CD4-positive, alpha-beta T cell (primary cell): ENCODE data around the gene PHETA1. TPM values are rescaled to one million over a fixed set of nuclear protein-coding genes. Genes with fewer than 3 reads are reported as not detected.

Source experiments
- ATAC-seq: fragments of 200-7000 bp; cut with Tn5 transposase; one replicate; pipeline ENCODE4 v1.10.0; 2022; ENCODE audit warnings: mild to moderate bottlenecking; ENCODE audit not compliant: poor library complexity
- CTCF ChIA-PET: fragments of 350-600 bp; sonication (Branson Sonifier 250); formaldehyde crosslinking; loops from one replicate; lab custom pipeline; 2021; ENCODE audit warnings: antibody characterized with exemption, inconsistent platforms; lab: Charles Lee
- POLR2A ChIA-PET: fragments of 350-600 bp; sonication (Branson Sonifier 250); formaldehyde crosslinking; loops from one replicate; lab custom pipeline; 2021; ENCODE audit warnings: antibody characterized with exemption, inconsistent platforms; lab: Charles Lee
- DNase-seq, 14 experiments: peaks; one replicate each; pipeline ENCODE4 v3.0.0-alpha.2; 2013 to 2020; ENCODE audit warnings: mixed read lengths in 2 of 14
- H3K27ac ChIP-seq, 2 donors: one replicate each; pipeline versions ENCODE4 v1.5.1 to v1.7.0; 2013; ENCODE audit warnings: low read length in 2 of 2, low read depth in 1 of 2, mild to moderate bottlenecking in 1 of 2
- H3K27me3 ChIP-seq, 2 experiments: 1 replicate in 1 of 2; 2 replicates in 1 of 2; pipeline versions ENCODE4 v1.6.1 to v1.7.0; 2013; ENCODE audit warnings: low read length in 2 of 2, control low read depth in 1 of 2, mild to moderate bottlenecking in 1 of 2, moderate library complexity in 1 of 2; ENCODE audit not compliant: insufficient read depth in 2 of 2, control insufficient read depth in 1 of 2
- H3K36me3 ChIP-seq: one replicate; pipeline ENCODE4 v1.6.1; 2013; ENCODE audit warnings: low read length, control low read depth; ENCODE audit not compliant: insufficient read depth
- H3K4me1 ChIP-seq: one replicate; pipeline ENCODE4 v1.6.1; 2013; ENCODE audit warnings: low read length, control low read depth; ENCODE audit not compliant: insufficient read depth
- H3K4me3 ChIP-seq: one replicate; pipeline ENCODE4 v1.5.1; 2013; ENCODE audit warnings: mild to moderate bottlenecking, low read length, moderate library complexity
- H3K9me3 ChIP-seq, 2 experiments: 1 replicate in 1 of 2; 2 replicates in 1 of 2; pipeline versions ENCODE4 v1.6.1 to v1.7.0; 2013; ENCODE audit warnings: low read length in 2 of 2, mild to moderate bottlenecking in 2 of 2, control low read depth in 1 of 2, moderate library complexity in 1 of 2; ENCODE audit not compliant: control insufficient read depth in 1 of 2, insufficient read depth in 1 of 2
- H3K27ac Mint-ChIP-seq: one replicate; pipeline ENCODE4 v1.8.0; 2020; ENCODE audit warnings: mixed read lengths
- H3K27me3 Mint-ChIP-seq: one replicate; pipeline ENCODE4 v1.8.0; 2021; ENCODE audit warnings: mixed read lengths
- H3K36me3 Mint-ChIP-seq: one replicate; pipeline ENCODE4 v1.8.0; 2021; ENCODE audit warnings: low read depth, mixed read lengths
- H3K4me1 Mint-ChIP-seq: one replicate; pipeline ENCODE4 v1.8.0; 2021; ENCODE audit warnings: low read depth, mixed read lengths
- H3K4me3 Mint-ChIP-seq: one replicate; pipeline ENCODE4 v1.8.0; 2020; ENCODE audit warnings: mild to moderate bottlenecking, mixed read lengths
- H3K9me3 Mint-ChIP-seq: one replicate; pipeline ENCODE4 v1.8.0; 2020; ENCODE audit warnings: mixed read lengths
- CTCF ChIP-seq: fragments of 200-600 bp; IDR thresholded peaks from one replicate; pipeline ENCODE4 v1.8.0; 2022; ENCODE audit warnings: antibody characterized with exemption, mild to moderate bottlenecking
- intact Hi-C, 2 experiments: fragments of 100-400 bp; cut with DNase I in 1 of 2; cut with micrococcal nuclease in 1 of 2; formaldehyde crosslinking; loops; one replicate each; pipeline versions ENCODE4 v1.15.1 to v1.9.0; 2023 to 2025; cut with DNase I, micrococcal nuclease
- total RNA-seq, 174 experiments: library from RNA in 2 of 174; stranded (reverse) in 2 of 174; gene quantifications; one replicate each; pipeline ENCODE4 v1.2.3 and lab custom pipeline; 2021 to 2026

The PHETA1 gene
- total RNA-seq, 2 experiments from 2014 or later: 1.3 to 1.7 TPM

DNA sequence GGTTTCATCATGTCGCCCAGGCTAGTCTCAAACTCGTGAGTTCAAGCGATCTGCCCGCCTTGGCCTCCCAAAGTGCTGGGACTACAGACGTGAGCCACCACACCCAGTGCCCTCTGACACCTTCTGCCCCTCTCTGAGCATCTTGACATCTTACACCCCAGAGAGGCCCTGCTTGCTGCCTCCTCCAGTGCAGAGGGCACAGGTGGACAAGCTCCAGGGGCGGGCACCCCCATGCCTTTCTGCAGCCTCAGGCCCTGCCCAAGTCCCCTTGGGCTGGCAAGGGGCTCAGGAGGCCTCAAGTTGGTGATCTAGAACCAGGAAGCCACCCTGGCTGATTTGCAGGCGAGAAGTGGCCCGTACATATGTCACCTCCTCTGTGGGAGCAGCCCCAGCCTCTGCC is 25.6 kb upstream of the PHETA1 start:
- Histone ChIP-seq H3K27ac (no peak overlapping the region), H3K36me3 (no peaks in the 10 kb centered on the region), H3K9me3 (no peaks in the 10 kb centered on the region), H3K4me3 (no peak overlapping the region), H3K27me3 (no peaks in the 10 kb centered on the region), H3K4me1 (peaks cover 8% of the 10 kb centered on the region)
- ChIA-PET POLR2A (interaction anchor here (0.8 kb wide), 1 partner anchor 57 kb away, joined by 3 read pairs; no protein-coding TSS in a partner anchor), CTCF (interaction anchor here (16.9 kb wide), 1 partner anchor 57 kb away, joined by 487 read pairs; no protein-coding TSS in a partner anchor)
- no peaks in the 10 kb centered on the region for H3K27me3 Mint-ChIP-seq
- DNase-seq (peak in 1 of 14 experiments; percentile 19), ATAC-seq (no peak)
- intact Hi-C loops: no loop called here
- no peak overlapping the region for H3K4me3 Mint-ChIP-seq
- no peaks in the 10 kb centered on the region for H3K36me3 Mint-ChIP-seq
- no peak overlapping the region for H3K27ac Mint-ChIP-seq
- TF ChIP-seq CTCF: no peak
- H3K9me3 Mint-ChIP-seq: no peaks in the 10 kb centered on the region
- H3K4me1 Mint-ChIP-seq: peaks cover 5% of the 10 kb centered on the region

DNA sequence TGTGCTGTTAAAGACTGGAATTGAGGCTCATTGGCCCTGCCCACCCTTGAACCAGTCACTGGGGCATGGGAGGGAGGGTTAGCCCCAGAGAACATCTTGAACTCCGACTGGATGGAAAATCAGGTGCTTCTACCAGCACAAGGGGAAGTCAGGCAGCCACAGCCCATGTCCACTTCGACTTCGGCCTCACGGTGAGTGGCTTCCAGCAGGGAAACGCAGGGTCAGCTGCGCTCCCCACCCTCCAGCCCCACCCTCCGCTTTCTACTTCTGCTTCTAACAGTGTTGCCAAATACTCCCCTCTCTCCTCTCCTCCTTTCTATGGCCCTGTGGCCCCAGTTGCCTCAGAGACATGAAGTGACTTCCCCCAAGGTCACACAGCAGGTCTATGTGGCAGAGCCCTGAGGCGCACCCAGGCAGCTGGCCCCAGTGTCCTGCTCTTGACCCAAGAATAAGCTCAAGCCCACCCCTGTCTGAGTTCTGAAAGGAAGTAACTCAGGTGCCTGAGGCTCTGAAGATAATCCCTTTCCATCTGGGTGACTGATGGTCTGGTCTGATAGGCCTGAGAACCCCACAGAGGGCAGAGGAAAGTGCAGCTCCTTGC is 24.9 kb upstream of the PHETA1 start:
- DNase-seq (peak in 3 of 14 experiments; percentile 26 to 68 (median 57)), ATAC-seq (no peak)
- H3K27me3 ChIP-seq: no peaks in the 10 kb centered on the region
- no peak overlapping the region for H3K4me3 Mint-ChIP-seq
- H3K4me3 ChIP-seq: no peak overlapping the region
- no peaks in the 10 kb centered on the region for H3K9me3 ChIP-seq
- no peaks in the 10 kb centered on the region for H3K9me3 Mint-ChIP-seq
- POLR2A ChIA-PET: no interaction called here
- intact Hi-C loops: no loop called here
- CTCF ChIA-PET: interaction anchor here (16.9 kb wide), 1 partner anchor 57 kb away, joined by 487 read pairs; no protein-coding TSS in a partner anchor
- H3K4me1 Mint-ChIP-seq: peaks cover 5% of the 10 kb centered on the region
- H3K36me3 ChIP-seq: no peaks in the 10 kb centered on the region
- H3K27ac ChIP-seq: no peak overlapping the region
- H3K27me3 Mint-ChIP-seq: no peaks in the 10 kb centered on the region
- H3K4me1 ChIP-seq: peaks cover 8% of the 10 kb centered on the region
- no peak for TF ChIP-seq CTCF
- H3K27ac Mint-ChIP-seq: no peak overlapping the region
- H3K36me3 Mint-ChIP-seq: no peaks in the 10 kb centered on the region

- intact Hi-C loops: no loop called here
- TF ChIP-seq CTCF: no peak
- Histone ChIP-seq H3K9me3 (no peaks in the 10 kb centered on the region), H3K4me3 (no peak overlapping the region), H3K27me3 (no peaks in the 10 kb centered on the region), H3K27ac (no peak overlapping the region), H3K4me1 (no peaks in the 10 kb centered on the region), H3K36me3 (no peaks in the 10 kb centered on the region)
- Mint-ChIP-seq H3K27ac (no peak overlapping the region), H3K27me3 (no peaks in the 10 kb centered on the region), H3K9me3 (no peaks in the 10 kb centered on the region), H3K4me3 (no peak overlapping the region), H3K36me3 (no peaks in the 10 kb centered on the region), H3K4me1 (no peaks in the 10 kb centered on the region)
- DNase-seq (no peak), ATAC-seq (no peak)
- CTCF ChIA-PET: no interaction called here
- POLR2A ChIA-PET: no interaction called here
Observed at GRCh38 chr12:111390910-111391309, 22.0 kb upstream of the PHETA1 start.
